Activated B cell treated with CpG ODN at 0.5 μM for 24 hours (primary cell): ENCODE measurements around the gene SRPK2. TPM values are rescaled to one million over a fixed set of nuclear protein-coding genes. Genes with fewer than 3 reads are reported as not detected.

ENCODE experiments used
- ATAC-seq: fragments of 200-7000 bp; cut with Tn5 transposase; one replicate; pipeline ENCODE4 v1.10.0; 2021; ENCODE audit warnings: low read depth, mild to moderate bottlenecking, moderate library complexity
- CTCF ChIA-PET: fragments of 350-600 bp; sonication (Branson Sonifier 250); formaldehyde crosslinking; loops from one replicate; lab custom pipeline; 2021; ENCODE audit warnings: antibody characterized with exemption; lab: Charles Lee
- POLR2A ChIA-PET: fragments of 350-600 bp; sonication (Branson Sonifier 250); formaldehyde crosslinking; loops from one replicate; lab custom pipeline; 2021; ENCODE audit warnings: antibody characterized with exemption; lab: Charles Lee
- DNase-seq: peaks from one replicate; pipeline ENCODE4 v3.0.0; 2022
- H3K27ac Mint-ChIP-seq: one replicate; pipeline ENCODE4 v1.8.0; 2020; ENCODE audit warnings: mixed read lengths
- H3K27me3 Mint-ChIP-seq: one replicate; pipeline ENCODE4 v1.8.0; 2021; ENCODE audit warnings: mixed read lengths
- H3K36me3 Mint-ChIP-seq: one replicate; pipeline ENCODE4 v1.8.0; 2021; ENCODE audit warnings: low read depth, mixed read lengths
- H3K4me1 Mint-ChIP-seq: one replicate; pipeline ENCODE4 v1.8.0; 2021; ENCODE audit warnings: mixed read lengths
- H3K4me3 Mint-ChIP-seq: one replicate; pipeline ENCODE4 v1.8.0; 2020; ENCODE audit warnings: mild to moderate bottlenecking, mixed read lengths
- H3K9me3 Mint-ChIP-seq: one replicate; pipeline ENCODE4 v1.8.0; 2020; ENCODE audit warnings: mixed read lengths
- intact Hi-C: fragments of 100-400 bp; cut with micrococcal nuclease; formaldehyde crosslinking; loops from one replicate; pipeline ENCODE4 v1.15.1; 2024
- total RNA-seq: library from RNA; stranded (reverse); gene quantifications from 2 replicates; pipeline ENCODE4 v1.2.3, GENCODE V29; 2022
- TF ChIP-seq, protein P1 (sequence below): fragments of 200-600 bp; IDR thresholded peaks from one replicate; pipeline ENCODE4 v1.8.0; 2022; ENCODE audit warnings: antibody characterized with exemption, mild to moderate bottlenecking

Gene SRPK2
- total RNA-seq, 1 donor from 2014 or later, result 59.2 TPM

DNA sequence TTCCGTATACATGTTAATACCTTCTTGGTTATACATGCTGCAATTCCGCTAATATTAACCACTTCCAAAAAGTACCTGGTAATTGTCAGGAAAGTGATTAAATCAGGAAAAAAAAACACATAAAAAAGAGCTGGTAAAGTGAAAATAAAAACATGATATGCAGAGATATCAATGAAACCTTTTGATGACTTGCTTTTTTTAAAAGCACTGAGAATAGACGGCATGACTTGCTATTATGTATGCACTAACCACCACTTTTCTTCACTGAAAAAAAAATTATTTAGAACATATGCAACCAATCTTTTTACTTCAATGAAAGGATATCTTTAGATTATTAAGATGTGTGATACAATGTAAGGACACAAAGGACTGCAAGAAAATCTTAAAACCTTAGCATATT is 211.7 kb downstream of the SRPK2 start:
- CTCF ChIA-PET, result no interaction called here
- H3K4me1 Mint-ChIP-seq, result peaks cover 19% of the 10 kb centered on the region

DNA sequence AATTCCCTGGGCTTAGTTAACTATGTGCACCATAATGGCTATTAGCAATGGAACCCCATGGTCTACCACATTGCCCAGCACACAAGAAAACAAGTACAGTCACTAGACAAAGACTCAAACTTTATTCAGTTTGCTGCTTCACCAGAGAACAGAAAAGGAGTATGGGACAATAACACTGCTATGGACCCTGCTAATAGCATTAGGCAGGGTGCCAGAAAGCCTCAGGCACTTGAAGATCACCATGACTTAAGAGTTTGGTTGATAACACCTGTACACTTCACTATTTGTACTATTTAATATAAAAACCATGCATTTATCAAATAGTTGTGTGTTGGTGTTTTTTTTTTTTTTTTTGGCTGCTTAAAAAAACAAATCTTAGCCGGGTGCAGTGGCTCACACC is 215.1 kb downstream of the SRPK2 start:
- CTCF ChIA-PET, result no interaction called here
- H3K27ac Mint-ChIP-seq, result no peak overlapping the region

More for the DNA sequence above, 211.7 kb downstream of the SRPK2 start:
- TF ChIP-seq, protein P1, sequence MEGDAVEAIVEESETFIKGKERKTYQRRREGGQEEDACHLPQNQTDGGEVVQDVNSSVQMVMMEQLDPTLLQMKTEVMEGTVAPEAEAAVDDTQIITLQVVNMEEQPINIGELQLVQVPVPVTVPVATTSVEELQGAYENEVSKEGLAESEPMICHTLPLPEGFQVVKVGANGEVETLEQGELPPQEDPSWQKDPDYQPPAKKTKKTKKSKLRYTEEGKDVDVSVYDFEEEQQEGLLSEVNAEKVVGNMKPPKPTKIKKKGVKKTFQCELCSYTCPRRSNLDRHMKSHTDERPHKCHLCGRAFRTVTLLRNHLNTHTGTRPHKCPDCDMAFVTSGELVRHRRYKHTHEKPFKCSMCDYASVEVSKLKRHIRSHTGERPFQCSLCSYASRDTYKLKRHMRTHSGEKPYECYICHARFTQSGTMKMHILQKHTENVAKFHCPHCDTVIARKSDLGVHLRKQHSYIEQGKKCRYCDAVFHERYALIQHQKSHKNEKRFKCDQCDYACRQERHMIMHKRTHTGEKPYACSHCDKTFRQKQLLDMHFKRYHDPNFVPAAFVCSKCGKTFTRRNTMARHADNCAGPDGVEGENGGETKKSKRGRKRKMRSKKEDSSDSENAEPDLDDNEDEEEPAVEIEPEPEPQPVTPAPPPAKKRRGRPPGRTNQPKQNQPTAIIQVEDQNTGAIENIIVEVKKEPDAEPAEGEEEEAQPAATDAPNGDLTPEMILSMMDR, result no peak
- no peak for ATAC-seq
- Mint-ChIP-seq H3K4me3 (no peak overlapping the region), H3K27ac (no peak overlapping the region), H3K9me3 (peaks cover 5% of the 10 kb centered on the region), H3K36me3 (peaks cover 16% of the 10 kb centered on the region), H3K27me3 (no peaks in the 10 kb centered on the region)
- POLR2A ChIA-PET, result no interaction called here
- no peak for DNase-seq
- intact Hi-C loops, result no loop called here

DNA sequence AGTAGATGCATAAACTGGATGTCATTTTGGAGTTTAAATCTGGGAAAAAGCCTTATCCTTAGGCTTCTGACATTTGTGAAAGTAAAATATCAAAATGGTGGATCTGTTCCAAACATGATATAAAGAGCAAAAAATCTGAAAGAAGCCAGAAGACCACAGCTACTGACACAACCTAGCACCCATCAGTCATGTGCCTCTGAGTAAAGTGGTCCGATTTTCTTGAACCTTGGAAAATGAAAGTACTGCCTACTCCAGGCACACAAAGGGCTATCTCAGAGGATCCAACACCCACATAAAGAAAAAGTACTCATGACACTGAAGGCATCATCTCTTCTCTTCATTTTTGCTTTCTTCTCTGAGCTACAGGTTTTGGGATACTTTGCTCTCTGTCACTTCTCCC is 224.0 kb downstream of the SRPK2 start:
- H3K4me3 Mint-ChIP-seq, result no peak overlapping the region
- ChIA-PET POLR2A (interaction anchor here (0.5 kb wide), 1 partner anchor 29 kb away, joined by 3 read pairs; no protein-coding TSS in a partner anchor), CTCF (no interaction called here)
- peaks cover 65% of the 10 kb centered on the region for H3K36me3 Mint-ChIP-seq
- H3K9me3 Mint-ChIP-seq, result no peaks in the 10 kb centered on the region
- H3K27me3 Mint-ChIP-seq, result no peaks in the 10 kb centered on the region
- TF ChIP-seq, protein P1, result no peak
- H3K27ac Mint-ChIP-seq, result no peak overlapping the region
- DNase-seq, result no peak
- ATAC-seq, result no peak
- no peaks in the 10 kb centered on the region for H3K4me1 Mint-ChIP-seq
- intact Hi-C loops, result no loop called here

More for the DNA sequence above, 215.1 kb downstream of the SRPK2 start:
- Mint-ChIP-seq H3K9me3 (no peaks in the 10 kb centered on the region), H3K4me1 (peaks cover 14% of the 10 kb centered on the region), H3K4me3 (no peak overlapping the region), H3K27me3 (no peaks in the 10 kb centered on the region), H3K36me3 (peaks cover 7% of the 10 kb centered on the region)
- ATAC-seq (no peak), DNase-seq (no peak)
- POLR2A ChIA-PET, result no interaction called here
- intact Hi-C loops, result no loop called here
- TF ChIP-seq, protein P1, result no peak

DNA sequence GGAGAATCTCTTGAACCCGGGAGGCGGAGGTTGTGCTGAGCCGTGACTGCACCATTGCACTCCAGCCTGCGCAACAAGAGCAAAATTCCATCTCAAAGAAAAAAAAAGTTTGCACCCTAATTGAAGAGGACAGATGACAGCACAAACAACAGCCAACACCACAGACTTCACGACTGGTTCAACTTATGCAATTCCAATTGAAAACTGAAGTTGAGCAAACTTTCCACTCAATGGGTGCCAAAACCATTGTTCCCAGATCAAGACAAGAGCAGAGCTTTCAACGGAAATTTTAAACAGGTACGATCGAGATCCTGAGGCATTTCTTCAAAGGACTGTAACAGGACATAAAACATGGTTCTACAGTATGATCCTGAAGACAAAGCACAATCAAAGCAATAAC is 225.0 kb downstream of the SRPK2 start:
- TF ChIP-seq, protein P1, result no peak
- Mint-ChIP-seq H3K9me3 (no peaks in the 10 kb centered on the region), H3K27ac (no peak overlapping the region), H3K36me3 (peaks cover 67% of the 10 kb centered on the region), H3K4me1 (no peaks in the 10 kb centered on the region), H3K27me3 (no peaks in the 10 kb centered on the region), H3K4me3 (no peak overlapping the region)
- CTCF ChIA-PET, result no interaction called here
- POLR2A ChIA-PET, result no interaction called here
- DNase-seq, result no peak
- ATAC-seq, result no peak
- intact Hi-C loops, result no loop called here

DNA sequence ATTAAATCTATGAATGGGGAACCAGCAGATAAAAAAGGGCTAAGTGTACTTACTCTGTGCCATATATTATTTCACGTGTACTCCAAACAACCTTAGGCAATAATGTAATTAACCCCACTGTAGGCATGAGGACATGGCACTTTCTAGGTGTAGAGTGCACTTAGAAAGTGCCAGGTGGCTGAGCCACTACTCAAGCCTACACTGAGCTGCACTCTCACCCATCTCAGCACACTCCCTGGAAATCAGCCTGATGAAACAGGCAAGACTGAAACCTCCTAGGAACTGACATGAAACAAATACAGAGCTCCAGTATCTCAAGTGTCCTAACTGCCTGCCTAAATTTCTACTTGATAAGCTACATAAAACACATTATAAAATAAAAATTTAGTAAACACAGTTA is 227.4 kb downstream of the SRPK2 start:
- TF ChIP-seq, protein P1, result no peak
- Mint-ChIP-seq H3K27me3 (no peaks in the 10 kb centered on the region), H3K27ac (no peak overlapping the region), H3K4me1 (no peaks in the 10 kb centered on the region), H3K4me3 (no peak overlapping the region), H3K36me3 (peaks cover 67% of the 10 kb centered on the region), H3K9me3 (no peaks in the 10 kb centered on the region)
- CTCF ChIA-PET, result no interaction called here
- ATAC-seq (no peak), DNase-seq (no peak)
- intact Hi-C loops, result no loop called here
- POLR2A ChIA-PET, result no interaction called here
